HG02571 (cell line): Measurements from ENCODE around the gene MACO1.
"Not testable (repeated sequence)": the region's sequence is repeated elsewhere in the genome, so short reads cannot be mapped to it uniquely, and the experiment has no call there.

Experiments
- ATAC-seq: cut with Tn5 transposase; IDR thresholded peaks from one replicate; pipeline ENCODE4 v1.9.1; 2021; ENCODE audit warnings: mild to moderate bottlenecking, moderate library complexity; ENCODE audit not compliant: unreplicated experiment

Gene MACO1

GRCh38 chr1:25430073-25430966, at the start of gene MACO1:
Gene MACO1 (plus strand): TSS chr1:25430897. CDS start chr1:25431099, 202 bp downstream.
- peak; percentile 87 for ATAC-seq

- ATAC-seq, result not testable (repeated sequence)
These were observed 48.2 kb upstream of the MACO1 start for GRCh38 chr1:25382543-25382942.

DNA sequence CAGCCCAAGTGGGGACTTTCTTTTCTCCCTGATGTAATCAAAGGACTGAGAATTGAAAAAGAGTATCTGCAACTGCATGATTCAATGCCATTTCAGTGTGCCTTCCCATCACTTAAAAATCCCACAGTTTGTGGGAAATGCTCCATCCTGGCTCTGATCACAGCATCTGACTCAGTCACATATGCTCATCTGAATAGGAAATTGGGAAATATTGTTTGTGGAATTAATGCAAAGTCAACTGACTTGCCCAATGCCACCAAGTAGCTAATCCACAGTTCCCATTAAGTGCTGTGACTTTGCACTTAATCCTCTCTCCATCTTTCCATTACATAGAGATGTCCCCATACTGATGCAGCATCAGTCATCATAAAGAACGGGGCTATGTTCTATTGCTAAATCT, 47.6 kb upstream of the MACO1 start:
- not testable (repeated sequence) for ATAC-seq

GRCh38 chr1:25383875-25384274, 46.8 kb upstream of the MACO1 start:
- ATAC-seq, result not testable (repeated sequence)

DNA sequence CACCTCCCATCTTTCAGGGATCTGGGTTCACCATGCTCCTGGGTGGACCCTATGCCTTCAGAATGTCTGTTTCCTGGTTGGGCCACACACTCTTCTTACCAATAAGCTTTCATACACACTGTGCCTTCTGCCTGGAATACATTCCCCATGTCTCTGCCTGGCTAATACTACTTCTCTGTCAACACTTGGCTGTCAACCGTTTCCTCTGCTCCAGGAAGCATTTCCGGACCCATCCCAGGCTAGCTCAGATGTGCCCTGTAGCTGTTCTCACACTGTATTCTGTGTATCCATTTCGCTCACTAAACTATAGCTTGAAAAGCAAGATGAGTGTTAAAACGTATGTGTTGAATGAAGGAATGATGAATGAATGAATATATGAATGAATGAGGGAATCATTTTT, 43.6 kb upstream of the MACO1 start:
- not testable (repeated sequence) for ATAC-seq

- ATAC-seq, result not testable (repeated sequence)
These were observed 42.0 kb upstream of the MACO1 start for GRCh38 chr1:25388691-25389090.

- not testable (repeated sequence) for ATAC-seq
These were observed 41.0 kb upstream of the MACO1 start for GRCh38 chr1:25389721-25390120.

GRCh38 chr1:25392841-25393240, 37.9 kb upstream of the MACO1 start:
- no peak for ATAC-seq

DNA sequence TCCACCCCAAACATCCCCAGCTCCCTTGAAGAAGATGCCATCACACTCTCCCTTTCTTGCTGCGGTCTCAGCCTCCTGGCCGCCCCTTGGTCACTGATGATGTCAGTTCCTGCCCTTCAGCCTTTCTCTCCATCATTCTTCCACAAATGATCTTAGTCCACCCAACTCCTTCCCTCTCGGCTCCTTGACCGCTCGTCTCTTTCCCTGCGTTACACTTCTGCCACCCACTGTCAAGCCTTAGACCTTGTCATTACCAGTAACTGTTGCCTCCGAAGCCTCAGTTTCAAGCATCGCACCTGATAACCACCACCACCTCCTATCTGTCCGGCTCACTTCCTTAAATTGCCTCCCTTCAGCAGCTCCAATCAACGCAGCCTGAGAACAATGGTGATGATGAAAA, 33.1 kb upstream of the MACO1 start:
- not testable (repeated sequence) for ATAC-seq

DNA sequence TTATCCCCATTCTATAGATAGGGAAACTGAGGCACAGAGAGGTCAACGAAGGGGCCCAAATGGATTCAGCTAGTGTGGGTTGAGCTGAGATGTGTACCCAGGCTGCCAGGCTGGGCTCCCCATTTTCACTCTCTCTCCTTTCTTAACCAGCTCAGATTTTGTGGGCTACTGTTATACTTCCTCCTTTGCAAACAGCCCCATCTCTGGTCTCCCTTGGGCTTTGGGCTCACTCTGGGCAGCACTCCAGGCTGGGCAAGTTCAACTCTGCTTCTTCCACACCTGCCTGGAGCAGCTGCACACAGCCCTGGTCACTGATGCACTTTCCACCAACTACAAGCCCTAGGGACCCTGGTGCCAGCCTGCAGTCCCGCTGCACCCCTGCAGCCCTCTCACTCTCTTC, 32.6 kb upstream of the MACO1 start:
- not testable (repeated sequence) for ATAC-seq

DNA sequence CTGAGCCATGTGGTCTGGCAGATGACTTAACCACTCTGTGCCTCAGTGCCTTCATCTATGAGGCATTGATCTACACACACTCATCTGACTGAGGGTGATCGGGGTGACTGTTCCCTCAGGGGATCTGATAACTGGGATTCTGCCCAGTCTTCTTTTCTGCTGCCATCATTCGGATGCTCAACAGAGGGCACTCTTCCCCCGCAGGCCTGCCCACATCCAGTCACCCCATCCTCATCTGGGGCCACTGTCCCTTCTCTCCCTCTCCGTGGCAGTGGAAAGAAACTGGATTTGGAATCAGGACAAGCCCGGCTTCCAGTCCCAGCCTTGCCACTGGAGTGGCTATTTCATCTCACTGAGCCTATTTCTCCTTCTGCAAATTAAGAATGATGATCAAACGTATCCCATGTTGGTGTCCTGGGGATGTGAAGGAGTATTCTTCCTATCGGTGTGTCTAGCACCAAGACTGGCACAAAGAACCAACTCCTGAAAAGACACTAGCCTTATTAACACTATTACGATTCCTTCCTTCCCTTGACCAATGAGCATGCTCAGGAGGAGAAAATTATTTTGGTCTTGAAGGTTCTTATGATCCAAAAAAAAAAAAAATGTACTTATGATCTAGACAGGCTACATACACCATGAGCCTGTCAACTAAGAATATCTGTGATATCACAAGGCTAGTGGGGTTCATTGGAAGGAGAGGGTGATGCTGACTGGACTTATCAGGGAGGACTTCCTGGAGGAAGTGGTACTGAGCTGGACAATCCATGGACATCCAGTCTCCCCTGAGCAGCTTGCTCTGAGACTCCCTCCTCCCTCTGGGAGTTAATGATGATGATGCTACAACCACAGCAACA, 27.5 kb upstream of the MACO1 start:
- not testable (repeated sequence) for ATAC-seq

DNA sequence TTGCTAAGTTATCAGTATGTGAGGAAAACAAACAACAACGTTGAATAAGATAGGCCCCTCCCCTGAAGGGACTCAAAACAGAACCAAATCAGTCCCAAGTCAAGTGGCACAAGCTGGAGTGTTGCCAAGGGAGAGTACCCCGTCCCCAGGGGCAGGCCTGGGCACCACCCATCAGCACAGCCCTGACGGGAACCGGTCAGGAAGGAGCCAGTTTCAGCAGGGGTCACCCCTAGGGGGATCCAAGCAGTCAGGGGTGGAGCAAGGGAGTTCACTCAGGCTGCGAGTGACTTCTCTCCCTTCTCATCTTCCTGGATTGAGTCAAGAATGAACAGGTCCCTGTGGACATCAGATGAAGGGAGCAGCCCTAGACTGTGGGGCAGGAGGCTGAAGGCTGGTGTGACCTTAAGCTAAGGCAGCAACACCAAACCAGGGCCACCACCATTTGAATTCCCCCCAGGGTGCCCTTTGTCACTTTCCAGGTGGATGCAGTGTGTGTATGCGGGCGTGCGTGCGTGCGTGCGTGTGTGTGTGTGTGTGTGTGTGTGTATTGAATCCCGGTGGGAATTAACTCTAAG, 24.9 kb upstream of the MACO1 start:
- not testable (repeated sequence) for ATAC-seq

DNA sequence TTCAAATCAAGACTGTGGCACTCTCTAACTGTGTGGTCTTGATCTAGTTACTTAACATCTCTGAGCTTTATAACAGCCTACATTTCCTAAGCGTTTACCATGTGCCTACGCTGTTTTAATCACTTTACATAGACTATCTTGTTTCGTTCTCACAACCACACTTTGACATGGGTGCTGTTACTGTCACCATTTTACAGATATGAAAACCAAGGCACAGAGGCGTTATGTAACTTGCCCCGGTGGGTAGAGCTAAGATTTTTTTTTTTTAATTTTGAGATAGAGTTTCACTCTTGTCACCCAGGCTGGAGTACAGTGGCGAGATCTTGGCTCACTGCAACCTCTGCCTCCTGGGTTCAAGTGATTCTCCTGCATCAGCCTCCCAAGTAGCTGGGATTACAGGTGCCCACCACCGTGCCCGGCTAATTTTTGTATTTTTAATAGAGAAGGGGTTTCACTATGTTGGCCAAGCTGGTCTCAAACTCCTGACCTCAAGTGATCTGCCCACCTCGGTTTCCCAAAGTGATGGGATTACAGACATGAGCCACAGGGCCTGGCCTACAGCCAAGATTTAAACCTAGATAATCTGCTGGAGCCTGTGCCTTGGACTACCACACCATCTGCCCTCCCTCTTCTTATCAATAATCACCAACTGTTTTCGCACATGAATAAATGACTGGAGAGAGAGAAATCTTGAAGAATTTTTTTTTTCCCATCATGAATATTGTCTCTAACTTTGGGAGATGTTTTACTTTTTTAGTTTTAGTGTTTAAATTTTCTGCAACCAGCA, 20.9 kb upstream of the MACO1 start:
- not testable (repeated sequence) for ATAC-seq

GRCh38 chr1:25412872-25413623, 17.6 kb upstream of the MACO1 start:
- not testable (repeated sequence) for ATAC-seq

GRCh38 chr1:25414157-25414556, 16.5 kb upstream of the MACO1 start:
- not testable (repeated sequence) for ATAC-seq

DNA sequence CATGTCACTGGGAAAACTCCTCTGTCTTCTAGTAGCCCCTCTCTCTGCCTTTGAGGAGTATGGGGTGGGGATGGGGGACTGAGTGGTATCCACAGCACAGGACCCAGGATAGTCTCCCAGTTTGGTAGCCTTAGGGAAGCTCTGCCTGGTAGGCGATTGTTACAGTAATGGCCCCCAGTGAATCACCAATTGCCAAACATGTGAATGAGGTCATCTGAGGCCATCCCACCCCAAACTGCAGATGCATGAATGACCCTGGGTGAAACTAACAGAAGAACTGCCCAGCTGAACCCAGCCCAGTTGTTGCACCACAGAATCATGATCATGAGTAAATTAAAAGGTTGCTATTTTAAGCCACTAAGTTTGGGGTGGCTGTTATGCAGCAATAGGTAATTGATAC, 16.1 kb upstream of the MACO1 start:
- ATAC-seq, result not testable (repeated sequence)

DNA sequence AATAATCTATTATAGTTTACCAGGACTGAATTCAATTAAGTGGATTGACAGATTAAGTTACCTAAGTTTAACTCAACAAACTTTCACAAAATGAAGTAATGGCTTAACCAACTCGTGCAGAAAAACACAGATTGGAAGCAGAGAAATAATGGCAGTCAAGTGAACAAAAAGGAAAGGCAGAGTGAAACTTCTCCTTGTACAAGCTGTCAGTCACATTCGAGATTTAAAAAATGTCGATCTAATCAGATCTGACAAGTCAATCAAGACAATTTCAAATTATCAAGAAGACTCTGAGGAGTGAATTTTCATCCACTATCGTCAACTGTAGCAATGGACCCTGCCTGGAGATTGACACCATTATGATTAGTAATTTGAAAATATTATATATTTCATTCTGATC, 13.4 kb upstream of the MACO1 start:
- not testable (repeated sequence) for ATAC-seq

- not testable (repeated sequence) for ATAC-seq
These were observed 11.4 kb upstream of the MACO1 start for GRCh38 chr1:25419339-25419738.

DNA sequence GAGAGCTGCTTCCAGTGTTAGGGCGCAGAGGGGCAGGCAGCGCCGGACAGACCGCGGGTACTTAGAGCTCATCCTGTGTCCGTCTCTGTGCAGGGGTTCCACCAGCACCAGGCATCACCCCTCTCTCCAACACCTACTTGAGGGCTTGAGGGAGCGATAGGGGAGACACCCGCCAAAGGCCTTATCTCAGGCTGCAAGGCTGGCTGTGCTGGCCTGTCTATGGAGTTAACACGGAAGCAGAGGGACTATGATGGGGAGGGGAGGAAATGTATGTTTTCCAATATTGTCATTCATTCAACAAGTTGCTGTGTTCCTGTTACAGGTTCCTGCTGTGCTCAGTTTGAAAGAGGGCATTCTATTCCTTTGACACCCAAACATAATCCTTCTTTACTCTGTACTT, 10.0 kb upstream of the MACO1 start, which contains the start of gene RHCE:
TSS of gene RHCE (minus strand) at position 111 of the 400 bp plus-strand sequence. CDS start at position 72, 39 bp downstream.
- not testable (repeated sequence) for ATAC-seq
